GM12873 (cell line): ENCODE results near the gene TSPAN3.

ENCODE experiments used
- CTCF ChIP-seq: IDR thresholded peaks from 2 replicates; pipeline ENCODE4 v1.5.1; 2012; ENCODE audit warnings: low read depth, mild to moderate bottlenecking, moderate library complexity, low read length, control low read depth; ENCODE audit not compliant: insufficient read depth; ENCODE audit errors: missing control alignments

TSPAN3 gene

GRCh38 chr15:77013776-77014131 is 57.2 kb downstream of the TSPAN3 start:
- TF ChIP-seq CTCF = peak; percentile 27

GRCh38 chr15:77012868-77013267 is 58.0 kb downstream of the TSPAN3 start:
- TF ChIP-seq CTCF = no peak

GRCh38 chr15:77012117-77012712 is 58.7 kb downstream of the TSPAN3 start:
- TF ChIP-seq CTCF = no peak

- TF ChIP-seq CTCF = no peak
These were observed 60.1 kb downstream of the TSPAN3 start for GRCh38 chr15:77010857-77011256.

- TF ChIP-seq CTCF = no peak
These were observed 60.6 kb downstream of the TSPAN3 start for GRCh38 chr15:77010312-77010686.

- TF ChIP-seq CTCF = no peak
These were observed 61.1 kb downstream of the TSPAN3 start for GRCh38 chr15:77009646-77010311.

GRCh38 chr15:77009176-77009575 is 61.7 kb downstream of the TSPAN3 start:
- TF ChIP-seq CTCF = no peak
